Measurements from ENCODE around the gene TMEM154. TPM values are rescaled to one million over a fixed set of nuclear protein-coding genes. Genes with fewer than 3 reads are reported as not detected.

The TMEM154 gene
- total RNA-seq, 2 experiments from 2014 or later, result 16.4 to 17.7 TPM

DNA sequence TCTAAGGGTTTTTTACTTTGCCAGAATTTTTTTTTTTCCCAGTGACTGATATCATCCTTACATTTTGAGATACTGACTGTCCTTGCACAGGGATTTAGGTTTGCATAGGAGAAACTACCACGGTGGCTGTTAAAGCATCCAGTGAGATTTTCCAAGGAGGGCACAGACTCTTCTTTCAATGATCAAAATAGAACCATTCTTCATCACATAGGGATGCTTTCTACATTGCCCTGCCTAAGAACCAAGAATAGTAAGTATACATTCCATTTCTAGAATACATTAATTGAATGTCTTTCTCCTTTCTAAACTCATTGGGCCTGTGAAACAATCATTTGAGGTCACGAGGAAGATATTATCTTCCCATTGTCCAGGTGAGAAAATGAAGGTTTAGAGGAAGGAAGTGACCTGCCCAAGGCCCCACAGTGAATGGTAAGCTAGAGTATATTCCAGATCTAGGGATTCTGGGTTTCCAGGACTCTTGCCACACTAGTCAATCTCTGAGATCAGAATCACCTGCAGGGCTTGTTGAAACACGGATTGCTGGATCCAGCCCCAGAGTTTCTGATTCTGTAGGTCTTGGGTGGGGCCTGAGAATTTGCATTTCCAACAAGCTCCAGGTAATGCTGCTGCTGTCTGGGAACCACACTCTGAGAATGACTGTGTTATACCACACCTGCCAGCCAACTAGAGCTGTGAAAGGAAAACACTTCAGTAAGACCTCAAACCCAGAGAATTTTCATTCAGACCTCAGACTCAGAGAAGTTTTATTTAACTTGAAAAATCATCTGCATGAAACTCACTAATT is 17.7 kb upstream of the TMEM154 start:
- ChIA-PET POLR2A (no interaction called here), CTCF (no interaction called here)

DNA sequence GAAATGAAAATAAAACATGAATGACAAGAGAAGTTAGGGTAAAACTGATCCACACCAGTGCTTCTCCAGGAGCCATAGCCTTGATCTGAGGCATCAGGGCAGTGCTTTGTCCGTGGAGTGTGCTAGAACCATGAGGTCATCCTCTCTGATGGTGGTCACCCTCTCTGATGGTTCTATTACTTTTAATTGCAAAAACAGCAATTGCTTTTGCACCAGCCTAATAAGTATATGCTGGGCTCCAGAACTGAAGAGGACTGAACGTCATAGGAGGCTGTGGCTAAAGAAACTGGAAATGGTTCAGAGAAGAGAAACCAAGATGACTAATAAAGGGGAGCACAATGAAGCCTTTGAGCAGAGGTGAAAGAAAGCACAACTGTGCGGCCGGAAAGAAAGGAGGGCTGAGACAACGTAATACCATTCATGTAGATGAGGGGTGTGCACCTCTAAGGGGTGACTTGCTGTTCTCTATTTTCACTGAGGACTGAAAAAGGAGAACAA is 17.0 kb upstream of the TMEM154 start:
- ChIA-PET POLR2A (no interaction called here), CTCF (no interaction called here)

GRCh38 chr4:152693871-152694270 is 14.1 kb upstream of the TMEM154 start:
- ChIA-PET CTCF (interaction anchor here (1.4 kb wide), 1 partner anchor 10 kb away, joined by 4 read pairs; no protein-coding TSS in a partner anchor), POLR2A (no interaction called here)

DNA sequence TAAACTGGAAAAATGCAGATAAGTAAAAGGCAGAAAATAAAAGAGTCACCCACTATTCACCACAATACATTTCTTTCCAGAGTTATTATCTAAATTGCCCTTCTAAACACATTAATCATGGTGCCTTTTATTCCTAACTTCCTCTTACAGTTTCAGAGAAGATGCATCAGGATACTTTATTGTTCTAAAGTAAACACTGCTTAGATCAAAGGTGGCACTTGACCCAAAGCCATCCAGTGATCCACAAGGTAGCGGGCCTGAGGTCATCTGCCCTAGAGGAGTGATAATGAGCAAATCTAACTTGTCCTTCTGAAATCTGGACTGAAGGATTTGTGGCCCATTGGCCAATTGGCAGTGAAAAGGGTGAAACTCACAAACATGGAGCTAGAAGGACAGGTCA is 12.0 kb upstream of the TMEM154 start:
- ChIA-PET POLR2A (no interaction called here), CTCF (no interaction called here)

GRCh38 chr4:152690706-152691651 is 11.2 kb upstream of the TMEM154 start:
- POLR2A ChIA-PET, result no interaction called here
- CTCF ChIA-PET, result no interaction called here

- ChIA-PET POLR2A (no interaction called here), CTCF (no interaction called here)
These were observed 10.1 kb upstream of the TMEM154 start for GRCh38 chr4:152689615-152690501.

DNA sequence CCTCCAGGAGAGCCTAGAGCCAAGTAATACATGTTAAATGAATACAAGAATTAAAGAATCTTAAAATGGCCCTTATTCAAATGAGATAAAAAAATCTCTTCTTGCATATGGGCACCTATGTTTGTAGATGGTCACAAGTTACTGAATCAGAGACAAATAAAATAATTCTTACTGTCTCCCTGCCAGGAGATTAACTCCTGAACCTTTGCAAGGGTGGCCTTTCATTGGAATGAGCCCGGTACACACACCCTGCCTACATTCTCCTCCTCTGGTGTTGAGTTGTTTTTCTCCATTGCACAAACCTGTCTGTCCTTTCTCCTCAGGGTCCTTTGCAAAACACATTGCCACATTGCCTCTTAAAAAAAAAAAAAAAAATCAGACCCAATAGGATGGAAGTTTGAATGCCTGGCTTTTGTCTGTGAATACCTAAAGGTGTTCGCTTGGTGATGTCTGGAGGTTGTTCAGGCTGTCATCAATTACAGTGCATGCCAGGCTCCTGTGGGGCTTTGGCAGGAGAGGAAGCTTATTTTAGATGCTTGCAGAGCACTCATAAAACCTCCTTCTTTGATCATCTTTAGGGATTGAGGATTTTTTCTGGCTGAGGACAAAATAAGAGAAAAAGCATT is 8.3 kb upstream of the TMEM154 start:
- POLR2A ChIA-PET, result no interaction called here
- CTCF ChIA-PET, result interaction anchor here (1.2 kb wide), 1 partner anchor 187 kb away, joined by 3 read pairs; no protein-coding TSS in a partner anchor

GRCh38 chr4:152686452-152687013 is 6.7 kb upstream of the TMEM154 start:
- ChIA-PET CTCF (no interaction called here), POLR2A (no interaction called here)

DNA sequence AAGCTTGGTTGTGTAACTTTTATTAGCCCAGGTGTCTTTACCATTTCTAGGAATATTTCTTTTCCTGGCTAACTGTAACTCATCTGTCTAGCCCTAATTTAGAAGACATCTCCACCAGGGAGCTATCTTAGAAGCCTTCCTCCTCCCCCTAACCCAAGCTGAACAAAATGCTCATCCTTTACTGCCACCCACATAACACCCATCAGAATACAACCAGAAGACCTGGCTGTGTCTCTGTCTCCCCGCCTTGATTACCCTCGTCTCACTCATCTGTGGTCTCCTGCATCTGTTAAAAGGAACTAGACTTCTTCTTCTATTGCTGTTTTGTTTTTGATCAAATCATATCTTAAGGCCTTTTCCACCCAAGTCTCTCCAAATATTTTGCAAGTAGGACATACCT is 4.8 kb upstream of the TMEM154 start:
- ChIA-PET CTCF (interaction anchor here (0.8 to 1.8 kb wide), 3 partner anchors 10 to 230 kb away, joined by 3 to 4 read pairs (median 4); no protein-coding TSS in a partner anchor), POLR2A (no interaction called here)

DNA sequence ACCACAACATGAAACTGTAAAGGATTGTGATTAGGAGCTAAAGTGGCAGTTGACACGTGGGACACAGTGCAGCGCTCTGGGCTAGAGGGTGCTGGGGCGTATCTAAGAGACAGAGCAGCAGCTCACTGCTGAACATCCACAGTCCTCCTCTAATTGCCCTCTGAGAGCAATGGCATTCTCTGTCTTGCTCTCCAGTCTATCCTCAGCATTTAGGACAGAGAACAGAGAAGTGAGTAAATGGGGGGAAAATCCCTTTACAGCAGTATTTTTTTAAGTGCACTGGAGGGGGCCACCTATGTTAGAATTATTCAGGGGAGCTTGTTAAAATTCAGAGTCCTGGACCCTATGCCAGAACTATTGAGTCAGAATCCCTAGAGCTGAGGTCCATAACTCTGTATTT is 4.2 kb upstream of the TMEM154 start:
- POLR2A ChIA-PET, result no interaction called here
- CTCF ChIA-PET, result interaction anchor here (0.8 to 1.8 kb wide), 3 partner anchors 10 to 229 kb away, joined by 3 to 4 read pairs (median 4); no protein-coding TSS in a partner anchor

DNA sequence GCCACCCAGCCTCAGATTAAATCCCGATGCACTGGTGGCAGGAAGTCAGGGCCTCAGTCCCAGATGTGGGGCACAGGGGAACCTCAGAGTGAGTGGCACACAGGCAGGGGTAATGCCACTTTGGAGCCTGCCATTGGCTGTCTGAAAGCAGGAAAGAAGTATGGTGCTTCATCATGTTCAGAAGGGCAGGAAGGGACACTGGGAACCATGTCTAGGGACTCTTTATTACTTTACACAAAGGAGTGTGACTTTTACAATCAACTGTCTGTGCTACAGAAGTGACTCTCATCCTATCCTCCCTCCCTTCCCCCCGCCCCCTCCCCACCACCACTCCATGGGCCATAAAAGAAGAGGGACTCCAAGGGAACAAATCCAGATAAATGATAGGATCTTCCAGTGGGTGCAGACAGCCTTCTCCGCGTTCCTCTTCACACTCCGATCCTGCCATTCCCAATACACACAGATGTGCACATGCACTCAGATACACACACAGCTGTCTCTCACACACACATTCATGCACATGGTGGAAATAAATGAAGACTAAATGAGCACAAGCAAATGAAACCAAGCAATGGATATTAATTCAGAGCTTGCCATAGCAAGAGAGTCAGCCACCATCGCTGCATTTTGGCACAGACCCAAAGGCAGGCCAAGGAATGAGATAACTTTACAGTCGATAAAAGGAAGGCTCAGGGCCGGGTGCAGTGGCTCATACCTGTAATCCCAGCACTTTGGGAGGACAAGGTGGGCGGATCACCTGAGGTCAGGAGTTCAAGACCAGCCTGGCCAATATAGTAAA is 2.5 kb upstream of the TMEM154 start:
- POLR2A ChIA-PET, result no interaction called here
- CTCF ChIA-PET, result no interaction called here

DNA sequence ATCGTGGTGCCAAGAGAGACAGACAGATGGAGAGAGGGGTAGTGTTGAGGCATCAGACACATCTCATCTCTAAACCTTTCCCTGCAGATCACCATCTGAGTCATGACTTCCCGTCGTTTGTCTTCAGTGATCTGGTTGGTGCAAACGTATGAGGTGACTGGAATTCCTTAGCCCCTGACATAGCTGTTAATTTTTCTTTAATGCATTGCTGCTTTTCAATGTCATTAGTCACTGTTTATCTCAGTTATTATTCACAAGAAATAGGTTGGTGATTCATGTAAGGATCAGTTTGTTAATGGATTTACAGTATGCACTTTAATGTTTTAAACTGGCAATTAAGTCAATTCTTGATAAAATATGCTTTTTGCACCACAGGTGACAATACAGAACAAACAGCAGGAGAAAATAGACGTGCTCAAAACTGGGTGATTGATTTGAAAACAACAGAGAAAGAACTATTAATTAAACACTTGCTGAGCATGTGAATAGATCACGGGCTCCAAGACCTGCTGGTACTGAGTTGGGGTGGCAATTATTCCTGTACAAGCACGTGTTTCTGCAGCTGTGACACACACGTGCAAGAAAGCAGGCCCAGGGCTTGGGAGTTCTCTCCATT is 1.3 kb upstream of the TMEM154 start:
- CTCF ChIA-PET, result no interaction called here
- POLR2A ChIA-PET, result no interaction called here

DNA sequence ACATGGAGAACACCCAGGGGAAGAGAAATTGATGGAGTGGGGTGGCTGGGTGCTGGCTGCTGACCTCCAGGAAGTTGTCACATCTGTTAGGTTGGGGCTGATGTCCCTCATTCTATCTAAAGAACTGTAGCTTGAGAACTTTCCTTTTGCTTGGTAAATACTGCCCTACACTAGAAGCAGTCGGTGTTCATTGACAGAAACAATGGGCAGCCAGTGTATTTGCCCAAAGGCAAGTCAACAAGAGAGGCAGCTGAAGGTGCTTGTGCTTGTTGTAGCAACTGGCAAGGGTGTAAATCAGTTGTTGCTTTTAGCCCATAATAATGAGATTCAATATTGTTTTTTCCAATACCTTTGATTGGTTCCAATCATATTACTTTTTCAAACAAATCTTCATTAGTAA is 956 bp downstream of the TMEM154 start:
- CTCF ChIA-PET, result no interaction called here
- POLR2A ChIA-PET, result interaction anchor here (0.6 to 0.7 kb wide), 2 partner anchors 101 to 914 kb away, joined by 3 read pairs; partner anchors contain the start of genes ARFIP1 and TIGD4

DNA sequence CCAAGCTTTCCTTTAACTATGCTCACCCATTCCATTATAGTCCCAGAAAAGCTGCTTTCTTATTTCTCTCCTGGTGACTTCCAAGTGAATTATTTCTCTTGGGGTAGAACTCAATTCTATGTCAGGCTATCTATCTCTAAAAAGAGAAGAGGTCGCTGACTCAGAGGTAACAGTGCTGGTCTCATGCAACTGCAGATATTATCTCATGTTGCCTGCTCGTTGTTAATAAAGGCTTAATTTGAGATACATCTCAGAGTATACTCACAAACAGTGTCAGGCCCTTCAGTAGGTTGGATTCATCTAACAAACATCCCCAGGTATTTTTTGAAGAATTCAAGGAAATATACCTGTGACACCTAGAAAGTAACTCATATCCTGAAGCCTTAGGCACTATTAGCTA is 2.7 kb downstream of the TMEM154 start:
- CTCF ChIA-PET, result no interaction called here
- POLR2A ChIA-PET, result no interaction called here

DNA sequence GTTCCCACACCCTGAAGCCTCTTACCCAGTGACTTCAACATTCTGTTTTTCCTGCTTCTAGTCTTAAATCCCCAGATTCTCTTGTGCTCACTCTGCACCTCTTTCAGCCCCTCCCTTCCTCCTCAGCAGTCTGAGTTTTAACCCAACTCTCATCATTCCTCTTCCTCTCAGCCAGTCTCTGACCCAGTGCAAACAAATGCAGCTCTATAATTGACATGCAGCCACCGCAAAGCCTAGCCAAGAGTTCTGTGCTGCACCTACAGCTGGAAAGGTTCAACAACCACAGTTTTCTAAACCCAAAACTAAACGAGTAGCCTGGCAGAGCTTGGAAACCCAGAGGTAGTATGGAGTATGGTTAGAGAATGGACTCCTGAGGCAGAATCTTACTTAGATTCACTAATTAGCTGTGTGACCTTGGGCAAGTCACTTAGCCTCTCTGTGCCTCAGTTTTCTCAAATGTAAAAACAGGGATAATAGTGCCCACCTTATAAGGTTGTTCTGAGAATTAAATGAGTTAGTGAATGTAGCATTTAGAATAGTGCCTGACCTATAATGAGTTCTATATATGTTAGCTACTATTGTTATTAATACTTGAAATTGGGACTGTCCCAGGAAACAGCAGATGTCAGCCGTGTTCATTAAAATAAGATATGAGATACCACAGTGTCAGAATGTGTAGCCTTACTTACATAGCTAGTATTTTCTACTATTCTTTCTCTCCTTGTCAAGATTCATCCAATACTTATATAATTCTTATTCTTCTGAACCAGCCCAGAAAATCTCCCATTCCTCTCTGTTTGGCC is 3.5 kb downstream of the TMEM154 start:
- POLR2A ChIA-PET, result no interaction called here
- CTCF ChIA-PET, result interaction anchor here (0.7 kb wide), 1 partner anchor 141 kb away, joined by 3 read pairs; the partner anchor contains the start of gene FBXW7

GRCh38 chr4:152674359-152674758 is 5.4 kb downstream of the TMEM154 start:
- POLR2A ChIA-PET, result no interaction called here

GRCh38 chr4:152673489-152673888 is 6.3 kb downstream of the TMEM154 start:
- POLR2A ChIA-PET, result no interaction called here
- CTCF ChIA-PET, result no interaction called here

More at GRCh38 chr4:152674359-152674758, 5.4 kb downstream of the TMEM154 start:
- CTCF ChIA-PET, result no interaction called here
